Epidermal melanocyte (primary cell): ENCODE data around the gene EHMT1.
"Not testable (repeated sequence)": the region's sequence is repeated elsewhere in the genome, so short reads cannot be mapped to it uniquely, and the experiment has no call there.

Source experiments
- DNase-seq: peaks from one replicate; pipeline ENCODE4 v3.0.0; 2011; ENCODE audit warnings: low spot score; ENCODE audit not compliant: insufficient read length

EHMT1 gene

DNA sequence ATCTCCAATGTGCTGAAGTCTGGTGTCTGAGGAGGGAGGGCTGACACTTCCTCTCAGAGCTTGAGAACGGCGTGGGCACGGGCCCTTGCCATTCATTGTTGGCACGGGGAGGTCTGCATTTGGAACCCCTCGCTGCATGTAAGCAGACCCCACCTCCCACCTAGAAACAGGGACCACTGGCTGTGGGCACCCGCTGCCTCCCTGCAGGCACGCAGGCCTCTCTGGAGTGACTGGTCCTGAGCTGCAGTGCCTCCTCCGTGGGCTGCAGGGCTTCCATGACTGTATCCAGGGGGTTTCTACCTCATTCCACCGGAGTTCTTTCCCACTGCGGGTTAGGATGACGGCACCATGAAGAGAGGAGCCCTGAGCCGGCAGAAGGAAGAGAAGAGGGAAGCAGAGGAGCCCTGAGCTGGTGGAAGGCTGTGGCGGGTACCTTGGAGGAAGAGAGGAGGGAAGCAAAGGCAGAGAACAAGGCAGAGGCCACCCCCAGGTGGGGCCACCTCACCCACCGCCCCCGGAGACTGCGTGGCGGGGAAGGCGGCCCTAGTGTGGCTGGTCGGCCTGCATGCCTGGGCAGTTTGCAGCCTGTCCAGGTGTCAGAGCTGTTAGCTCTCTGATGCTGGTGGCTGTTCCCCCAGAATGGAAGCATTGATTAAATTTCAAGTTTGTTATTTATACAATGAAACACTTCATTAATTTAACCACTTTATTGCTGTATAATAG, 183.9 kb downstream of the EHMT1 start:
- no peak for DNase-seq

DNA sequence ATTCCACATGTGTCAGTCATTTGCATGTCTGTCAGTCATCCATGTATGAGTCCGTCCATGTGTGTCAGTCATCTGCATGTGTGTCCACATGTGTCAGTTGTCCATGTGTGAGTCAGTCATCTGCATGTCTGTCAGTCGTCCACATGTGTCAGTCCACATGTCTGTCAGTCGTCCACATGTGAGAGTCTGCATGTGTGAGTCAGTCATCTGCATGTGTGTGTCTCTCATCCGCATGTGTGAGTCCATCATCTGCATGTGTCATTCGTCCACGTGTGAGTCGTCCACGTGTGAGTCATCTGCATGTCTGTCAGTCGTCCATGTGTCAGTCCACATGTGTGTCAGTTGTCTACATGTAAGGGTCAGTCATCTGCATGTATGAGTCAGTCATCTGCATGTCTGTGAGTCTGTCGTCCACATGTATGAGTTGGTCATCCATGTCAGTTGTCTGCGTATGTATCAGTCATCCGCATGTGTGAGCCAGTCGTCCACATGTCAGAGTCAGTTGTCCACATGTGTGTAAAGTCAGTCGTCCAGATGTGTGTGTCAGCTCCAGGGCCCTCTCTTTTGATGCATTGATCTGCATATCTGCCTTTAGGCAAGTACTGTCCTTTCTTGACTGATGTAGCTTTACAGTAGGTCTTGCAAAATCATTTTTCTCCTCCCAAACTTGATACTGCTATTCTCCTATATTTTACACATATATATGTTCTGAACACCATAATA, 186.3 kb downstream of the EHMT1 start:
- DNase-seq = no peak

DNA sequence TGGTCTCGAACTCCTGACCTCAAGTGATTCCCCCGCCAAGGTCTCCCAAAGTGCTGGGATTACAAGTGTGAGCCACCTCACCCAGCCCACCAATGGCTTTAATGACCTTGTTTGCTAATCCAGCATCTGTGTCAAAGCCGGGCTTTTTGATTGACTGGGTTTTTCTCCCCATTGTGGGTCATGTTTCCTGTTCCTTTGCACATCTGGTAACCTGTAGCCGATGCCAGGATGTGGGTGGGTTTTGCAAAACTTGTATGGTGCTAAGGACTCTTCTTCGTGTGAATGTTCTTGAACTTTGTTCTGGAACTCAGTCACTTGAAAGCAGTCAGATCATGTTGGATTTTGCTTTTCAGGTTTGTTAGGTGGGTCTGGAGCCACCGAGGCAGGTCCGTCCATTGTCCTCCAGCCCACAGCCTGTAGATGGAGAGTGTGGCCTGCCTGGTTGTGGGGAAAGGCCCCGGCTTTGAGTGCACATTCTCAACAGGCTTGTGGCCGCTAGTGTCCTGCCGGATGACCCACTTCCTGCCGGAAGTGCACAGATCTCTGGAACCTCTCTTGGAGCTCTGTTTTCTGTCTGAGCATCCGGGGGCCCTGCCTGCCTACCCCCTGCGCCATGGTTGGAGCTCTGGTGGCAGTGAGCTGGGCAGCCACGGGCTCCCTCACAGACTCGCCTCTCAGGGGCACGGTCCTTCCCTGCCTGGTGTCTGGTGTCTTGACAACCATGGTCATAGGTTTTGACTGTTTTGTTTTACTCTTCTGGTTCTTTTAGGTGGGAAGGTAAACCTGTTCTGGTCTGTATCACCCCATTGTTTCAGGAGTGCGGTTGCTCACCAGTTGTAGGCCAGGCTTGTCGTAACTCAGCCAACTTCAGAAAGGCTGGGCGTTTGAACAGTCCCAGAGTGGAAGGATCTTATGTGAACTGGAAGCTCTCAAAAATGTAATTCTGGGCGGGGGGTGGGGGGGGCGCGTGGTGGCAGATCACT, 189.2 kb downstream of the EHMT1 start:
- DNase-seq = no peak

DNA sequence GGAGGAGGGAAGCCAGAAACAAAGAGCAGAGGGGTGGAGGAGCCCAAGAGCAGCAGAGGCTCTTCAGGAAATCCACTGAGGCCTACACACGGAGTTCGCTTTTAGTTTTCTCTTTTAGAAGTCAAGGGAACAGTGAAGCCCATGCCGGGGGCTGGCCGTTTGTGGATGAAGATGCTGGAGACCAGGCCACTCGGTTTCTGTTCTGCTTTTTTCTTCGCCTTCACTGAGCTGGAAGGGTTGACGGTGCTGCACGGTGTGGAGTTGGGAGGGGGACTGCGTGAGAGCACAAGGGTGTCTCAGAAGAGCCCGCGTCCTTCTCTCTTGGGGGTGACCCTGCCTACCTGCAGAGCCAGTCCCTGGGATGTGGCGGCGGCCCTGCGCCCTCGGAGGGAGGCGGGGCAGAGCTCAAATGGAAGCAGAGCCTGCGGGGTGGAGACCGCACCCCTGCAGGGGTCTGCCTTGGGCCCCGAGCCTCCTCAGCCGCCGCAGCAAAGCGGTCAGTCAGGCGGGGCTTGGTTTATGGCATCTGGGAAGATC, 190.3 kb downstream of the EHMT1 start:
- DNase-seq = no peak

DNA sequence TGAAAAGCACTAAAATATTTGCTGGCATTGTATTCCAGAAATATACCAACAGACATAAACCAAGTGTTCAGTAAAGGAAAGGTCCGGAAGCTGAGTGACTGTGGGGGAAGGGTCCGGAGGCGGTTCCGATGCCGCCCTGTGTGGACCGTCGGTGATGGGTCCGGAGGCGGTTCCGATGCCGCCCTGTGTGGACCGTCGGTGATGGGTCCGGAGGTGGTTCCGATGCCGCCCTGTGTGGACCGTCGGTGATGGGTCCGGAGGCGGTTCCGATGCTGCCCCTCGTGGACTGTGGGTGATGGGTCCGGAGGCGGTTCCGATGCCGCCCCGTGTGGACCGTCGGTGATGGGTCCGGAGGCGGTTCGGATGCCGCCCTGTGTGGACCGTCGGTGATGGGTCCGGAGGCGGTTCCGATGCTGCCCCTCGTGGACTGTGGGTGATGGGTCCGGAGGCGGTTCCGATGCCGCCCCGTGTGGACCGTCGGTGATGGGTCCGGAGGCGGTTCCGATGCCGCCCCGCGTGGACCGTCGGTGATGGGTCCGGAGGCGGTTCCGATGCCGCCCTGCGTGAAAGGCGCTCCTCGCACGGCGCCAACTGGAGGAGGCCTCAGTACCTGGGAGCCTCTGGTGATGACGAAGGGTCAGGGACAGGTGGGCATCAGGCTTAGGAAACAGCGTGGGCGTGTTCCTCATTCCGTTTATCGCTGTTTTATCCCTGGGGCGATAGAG, 191.1 kb downstream of the EHMT1 start:
- not testable (repeated sequence) for DNase-seq

DNA sequence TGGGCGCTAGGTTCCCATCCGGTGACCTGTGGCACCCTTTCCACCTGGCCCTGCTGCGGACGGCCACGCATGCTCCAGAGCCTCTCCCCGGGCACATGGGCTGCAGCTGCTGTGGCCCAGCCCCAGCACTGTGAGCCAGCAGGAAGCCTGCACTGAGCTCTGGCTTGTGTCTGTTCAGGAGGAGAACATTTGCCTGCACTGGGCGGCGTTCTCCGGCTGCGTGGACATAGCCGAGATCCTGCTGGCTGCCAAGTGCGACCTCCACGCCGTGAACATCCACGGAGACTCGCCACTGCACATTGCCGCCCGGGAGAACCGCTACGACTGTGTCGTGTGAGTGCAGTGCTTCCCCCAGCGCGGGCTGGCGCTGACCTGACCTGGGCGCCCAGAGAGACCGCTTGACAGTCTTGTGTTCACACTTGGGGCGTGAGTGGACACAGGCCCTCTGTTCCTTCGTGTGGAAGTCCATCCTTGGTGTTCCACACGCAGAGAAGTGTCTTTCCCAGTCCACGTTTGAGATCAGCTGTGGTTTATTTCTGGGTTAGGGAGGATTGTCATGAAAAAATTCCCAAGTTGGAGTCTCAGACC, 192.6 kb downstream of the EHMT1 start:
- DNase-seq = no peak

DNA sequence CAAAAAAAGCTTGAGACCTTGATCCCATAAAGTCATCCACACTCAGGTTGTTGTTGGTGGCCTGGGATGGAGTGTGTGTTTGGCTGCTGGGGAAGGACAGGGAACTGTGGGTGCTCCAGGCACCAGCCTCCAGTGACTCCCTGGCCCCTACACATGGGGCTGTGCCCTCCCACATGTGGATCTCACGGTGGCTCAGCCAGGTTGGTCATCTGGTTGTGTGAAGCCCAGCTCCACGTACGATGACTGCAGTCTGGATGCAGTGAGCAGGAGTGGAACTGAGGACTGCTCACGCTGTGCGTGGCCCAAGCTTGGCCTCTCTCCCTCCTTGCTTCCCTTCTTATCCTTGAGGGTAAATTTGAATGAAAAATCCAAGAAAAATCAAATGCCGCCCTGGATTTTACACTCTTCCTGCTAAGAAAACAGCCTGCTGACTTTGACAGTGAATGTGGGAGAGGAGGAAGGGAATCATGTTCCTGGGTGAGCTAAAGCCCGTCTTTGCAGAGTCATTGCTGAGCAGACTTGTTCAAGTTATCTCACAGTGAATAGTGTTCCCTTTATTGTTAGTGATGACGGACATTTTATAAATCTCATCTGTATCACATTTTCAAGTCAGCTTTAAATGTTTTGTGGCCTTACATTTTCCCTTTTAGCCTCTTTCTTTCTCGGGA, 193.7 kb downstream of the EHMT1 start:
- DNase-seq = no peak

DNA sequence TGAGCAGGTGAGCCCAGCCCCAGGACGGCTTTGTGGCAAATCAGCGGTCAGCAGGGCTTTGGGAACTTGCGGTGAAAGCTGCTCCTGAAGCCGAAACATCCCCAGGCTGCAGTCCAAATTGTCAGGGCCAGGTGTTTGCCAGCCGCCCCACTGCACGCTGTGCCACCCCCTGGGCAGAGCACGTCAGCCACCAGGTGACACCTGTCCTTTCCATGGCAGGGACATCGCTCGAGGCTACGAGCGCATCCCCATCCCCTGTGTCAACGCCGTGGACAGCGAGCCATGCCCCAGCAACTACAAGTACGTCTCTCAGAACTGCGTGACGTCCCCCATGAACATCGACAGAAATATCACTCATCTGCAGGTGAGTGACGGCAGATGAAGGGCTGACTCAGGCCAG, 194.4 kb downstream of the EHMT1 start:
- no peak for DNase-seq

DNA sequence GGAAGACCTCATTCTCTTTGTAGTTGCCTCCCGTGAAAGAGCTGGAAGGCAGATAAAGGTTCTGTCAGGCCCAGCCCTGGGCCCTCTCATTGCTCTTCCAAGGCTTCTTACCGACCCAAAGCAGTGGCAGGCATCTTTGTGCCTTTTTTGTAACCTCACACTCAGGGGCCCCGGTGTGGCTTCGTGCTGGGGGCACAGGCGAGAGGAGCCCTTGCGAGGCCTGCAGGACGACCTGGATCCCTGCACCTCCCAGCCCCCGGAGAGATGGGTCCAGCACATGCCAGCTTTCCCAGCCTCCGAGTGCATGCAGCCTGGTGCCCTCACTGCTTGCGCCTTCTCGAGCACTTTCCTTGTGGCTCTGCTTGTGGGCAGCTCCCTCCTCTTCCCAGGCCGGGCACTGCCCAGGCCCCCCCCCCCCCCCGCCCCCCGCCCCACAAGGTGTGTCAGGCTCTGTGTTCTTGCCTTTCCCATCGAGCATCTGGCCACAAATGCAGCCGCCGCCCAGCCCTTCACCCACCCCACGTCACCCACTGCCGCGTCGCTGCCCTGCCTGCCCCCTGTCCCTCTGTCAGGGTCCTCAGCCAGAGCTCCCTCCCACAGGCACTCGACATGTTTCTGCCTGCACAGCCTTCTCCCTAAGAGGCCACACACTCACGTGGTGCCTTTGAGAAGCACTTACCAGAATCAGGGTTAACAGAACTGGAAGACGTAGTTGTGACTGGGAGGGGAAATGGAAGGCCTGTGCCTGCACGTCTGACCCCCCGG, 195.0 kb downstream of the EHMT1 start:
- DNase-seq = no peak

DNA sequence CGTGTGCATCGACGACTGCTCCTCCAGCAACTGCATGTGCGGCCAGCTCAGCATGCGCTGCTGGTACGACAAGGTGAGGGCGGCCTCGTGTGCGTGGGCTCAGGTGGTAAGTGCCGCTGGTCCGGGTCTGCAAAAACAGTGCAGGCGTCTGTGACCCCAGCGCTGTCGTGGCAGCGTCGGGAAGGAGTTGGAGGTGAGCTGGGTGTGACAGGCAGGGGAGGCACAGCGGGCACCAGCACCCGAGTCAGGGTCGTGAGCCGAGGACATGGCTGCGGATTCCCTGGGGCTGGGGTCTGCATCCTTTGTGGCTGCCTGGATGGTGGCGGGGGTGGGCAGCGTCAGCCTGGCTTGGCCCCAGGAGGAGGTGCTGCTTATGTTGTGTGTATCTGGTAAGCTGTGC, 195.6 kb downstream of the EHMT1 start:
- no peak for DNase-seq

DNA sequence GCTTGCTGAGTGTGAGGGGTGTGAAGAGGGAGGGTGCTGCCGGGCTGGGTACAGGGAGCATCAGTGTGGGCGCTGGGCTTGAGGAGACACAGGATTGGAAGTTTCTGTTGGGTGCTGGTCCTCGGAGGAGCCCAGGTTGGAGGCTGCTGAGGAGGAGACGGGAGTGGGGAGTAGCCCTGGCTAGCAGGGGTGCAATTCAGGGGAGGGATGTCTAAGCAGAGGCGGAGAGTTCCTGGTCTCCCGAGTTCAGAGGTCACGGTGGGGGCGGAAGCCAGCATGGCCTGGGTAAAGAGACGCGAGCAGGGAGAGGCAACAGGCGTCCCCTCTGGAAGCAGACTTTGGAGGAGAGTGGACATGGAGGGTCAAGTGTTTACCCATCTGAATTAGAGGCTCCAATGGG, 196.0 kb downstream of the EHMT1 start:
- no peak for DNase-seq

DNA sequence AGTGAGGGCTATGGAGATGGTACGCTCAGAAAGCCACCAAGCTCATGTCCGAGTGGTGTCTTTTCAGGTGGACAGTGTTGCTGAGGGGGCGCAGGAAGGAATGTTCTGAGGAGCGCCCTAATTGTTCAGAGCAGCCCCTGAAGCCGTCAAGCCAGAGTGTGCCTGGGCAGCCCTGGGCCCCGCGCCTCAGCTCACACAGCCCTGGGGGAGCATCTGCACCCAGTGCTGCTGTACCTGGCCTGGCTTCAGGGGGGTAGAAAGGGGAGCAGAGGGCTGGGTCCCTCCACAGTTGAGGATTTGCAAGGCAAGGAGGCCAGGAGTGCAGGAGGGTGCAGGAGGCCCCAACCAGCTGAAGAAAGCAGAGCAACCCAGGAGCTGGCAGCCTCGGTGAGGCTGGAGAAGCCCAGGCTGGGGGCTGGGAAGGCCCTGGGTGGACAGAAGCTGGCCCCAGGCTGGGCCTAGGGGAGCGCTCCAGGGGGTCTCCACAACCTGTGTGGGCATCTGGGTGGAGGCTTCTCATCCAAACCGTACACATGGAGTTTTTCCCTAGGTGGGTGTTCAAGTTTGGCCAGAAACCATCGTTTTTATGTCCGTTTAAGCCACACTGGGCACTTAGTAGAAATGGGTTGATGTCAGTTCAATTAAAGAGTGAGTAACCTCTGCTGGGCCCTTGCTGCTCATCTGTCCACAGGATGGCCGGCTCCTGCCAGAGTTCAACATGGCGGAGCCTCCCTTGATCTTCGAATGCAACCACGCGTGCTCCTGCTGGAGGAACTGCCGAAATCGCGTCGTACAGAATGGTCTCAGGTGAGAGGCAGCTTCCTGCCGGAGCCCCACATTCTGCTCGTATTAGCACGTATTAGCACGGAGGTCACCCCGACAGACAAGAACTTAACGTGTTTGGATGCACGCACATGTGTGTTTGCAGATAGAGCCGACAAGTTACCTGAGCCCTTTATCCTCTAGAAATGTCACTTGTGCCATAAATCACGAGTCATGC, 196.8 kb downstream of the EHMT1 start:
- DNase-seq = no peak

DNA sequence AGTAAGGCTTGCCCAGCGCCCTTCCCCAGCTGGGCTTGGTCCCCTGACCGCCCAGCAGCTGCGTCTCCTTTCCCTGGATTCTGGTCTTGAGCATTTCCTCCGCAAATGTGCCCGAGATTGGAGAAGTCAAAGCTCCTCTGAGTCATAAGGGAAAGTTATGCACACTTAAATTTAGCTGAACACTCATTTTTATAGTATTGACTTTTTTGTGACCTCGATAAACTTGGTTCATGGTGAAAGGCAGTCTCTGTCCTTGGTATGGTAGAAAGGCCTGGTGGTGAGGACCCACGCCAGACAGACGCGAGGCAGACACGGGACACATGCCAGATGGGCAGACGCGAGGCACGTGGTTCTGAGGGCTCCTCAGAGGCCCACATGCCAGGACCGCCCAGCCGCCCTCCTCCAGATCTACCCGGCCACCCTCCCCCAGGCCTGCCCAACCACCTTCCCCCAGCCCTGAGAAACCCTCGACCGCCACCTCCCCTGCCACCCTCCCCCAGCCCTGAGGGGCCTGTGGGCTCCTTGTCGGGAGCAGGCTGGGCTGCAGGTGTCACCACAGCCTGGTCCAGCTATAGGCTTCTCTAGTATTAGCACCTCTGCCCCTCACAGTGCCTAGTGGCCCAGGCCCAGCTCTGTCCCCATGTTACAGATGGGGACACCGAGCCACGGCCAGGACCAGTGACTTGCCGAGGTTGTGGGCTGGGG, 197.9 kb downstream of the EHMT1 start:
- DNase-seq = no peak

DNA sequence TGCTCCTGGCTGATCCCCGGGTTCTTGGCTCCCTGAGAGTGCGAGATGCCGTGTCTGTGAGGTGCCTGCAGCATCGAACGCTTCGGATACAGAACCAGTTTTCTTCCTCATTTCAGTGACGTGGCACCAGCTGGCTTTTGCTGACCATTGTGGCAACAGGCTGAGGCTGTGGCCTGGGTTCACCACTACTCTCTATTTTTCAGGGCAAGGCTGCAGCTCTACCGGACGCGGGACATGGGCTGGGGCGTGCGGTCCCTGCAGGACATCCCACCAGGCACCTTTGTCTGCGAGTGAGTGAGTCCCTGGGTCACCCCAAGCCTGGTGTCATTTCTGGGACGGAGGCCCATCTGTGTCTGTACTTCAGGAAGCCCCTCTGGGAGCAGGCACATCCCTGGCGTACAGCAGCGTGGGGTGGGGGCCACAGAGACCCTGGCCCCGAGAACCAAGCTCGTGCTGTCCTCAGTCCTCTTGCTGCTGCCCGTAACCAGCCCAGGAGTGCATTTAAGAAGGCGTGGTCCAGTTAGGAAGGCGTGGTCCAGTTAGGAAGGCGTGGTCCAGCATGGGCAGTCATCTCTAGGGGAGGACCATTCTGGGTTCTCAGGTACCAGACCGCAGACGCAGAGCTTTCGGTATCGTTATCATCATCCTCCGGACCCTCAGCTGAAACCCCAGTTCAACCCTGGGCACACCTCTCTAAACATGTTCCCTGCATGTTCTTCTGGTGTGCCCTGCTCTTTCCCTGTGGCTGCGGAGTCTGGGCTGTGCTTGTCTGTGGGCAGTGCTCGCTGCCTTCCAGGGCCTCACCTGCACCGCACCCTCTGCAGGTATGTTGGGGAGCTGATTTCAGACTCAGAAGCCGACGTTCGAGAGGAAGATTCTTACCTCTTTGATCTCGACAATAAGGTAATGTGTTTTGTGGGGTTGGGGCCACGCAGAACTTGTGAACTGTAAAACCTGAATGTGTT, 198.7 kb downstream of the EHMT1 start:
- no peak for DNase-seq

DNA sequence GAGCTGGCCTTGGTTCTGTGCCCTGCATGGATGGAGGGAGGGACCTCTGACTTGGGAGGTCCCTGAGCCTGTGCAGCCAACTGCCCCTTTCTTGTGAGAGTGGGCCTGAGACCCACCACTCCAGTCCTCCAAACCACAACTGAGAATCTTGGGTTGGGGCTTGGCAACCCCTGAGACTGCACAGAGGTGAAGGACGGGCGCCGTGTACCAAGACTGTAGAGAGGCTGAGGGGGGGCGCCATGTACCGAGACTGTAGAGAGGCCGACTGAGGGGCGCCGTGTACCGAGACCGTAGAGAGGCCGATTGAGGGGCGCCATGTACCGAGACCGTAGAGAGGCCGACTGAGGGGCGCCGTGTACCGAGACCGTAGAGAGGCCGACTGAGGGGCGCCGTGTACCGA, 199.5 kb downstream of the EHMT1 start:
- DNase-seq = no peak

DNA sequence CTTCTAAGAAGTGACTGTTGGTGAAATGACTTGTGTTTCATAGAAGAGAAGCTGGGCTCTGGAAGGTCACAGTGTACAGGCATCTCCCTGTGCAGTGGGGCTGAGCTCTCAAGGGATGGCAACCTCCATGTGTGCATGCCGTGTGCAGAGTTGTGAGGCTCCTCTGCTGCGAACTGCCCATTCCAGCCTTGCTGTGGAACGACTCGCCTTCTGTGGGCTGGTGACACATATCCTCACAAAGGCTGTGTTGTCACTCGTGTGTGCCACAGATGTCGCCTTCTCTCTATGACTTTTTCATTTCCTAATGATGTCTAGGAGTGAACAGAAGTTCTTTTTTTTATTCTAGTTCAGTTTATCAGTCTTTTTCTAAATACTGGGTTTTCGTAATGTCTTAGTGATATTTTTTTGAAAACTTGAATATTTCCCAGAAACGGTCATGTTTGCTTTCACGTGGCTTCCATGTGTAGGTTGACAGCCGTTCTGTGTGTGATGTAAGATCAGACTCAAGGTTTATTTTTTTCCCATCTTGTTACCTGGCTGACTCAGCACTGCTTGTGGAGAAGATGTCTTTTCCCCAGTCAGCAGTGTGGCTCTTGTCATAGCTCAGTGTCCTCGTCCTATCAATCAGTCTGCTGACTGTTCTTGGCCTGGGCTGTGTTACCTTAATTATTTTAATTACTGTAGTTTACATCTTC, 201.5 kb downstream of the EHMT1 start:
- no peak for DNase-seq
